Mammary epithelial cell (primary cell): ENCODE data around the gene KXD1.

Experiments
- EZH2 ChIP-seq: IDR thresholded peaks from 2 replicates; pipeline ENCODE4 v1.6.1; 2012; ENCODE audit warnings: low read length, inconsistent platforms, borderline replicate concordance
- TF ChIP-seq, protein P1 (sequence below), 2 donors: IDR thresholded peaks in 1 of 2; conservative IDR thresholded peaks in 1 of 2; 2 replicates each; pipeline ENCODE4 v1.5.1; 2011 to 2012; ENCODE audit warnings: inconsistent platforms in 2 of 2, low read length in 2 of 2, mild to moderate bottlenecking in 2 of 2, control low read depth in 1 of 2, low read depth in 1 of 2; ENCODE audit not compliant: insufficient read depth in 1 of 2; ENCODE audit errors: extremely low read depth in 1 of 2

DNA sequence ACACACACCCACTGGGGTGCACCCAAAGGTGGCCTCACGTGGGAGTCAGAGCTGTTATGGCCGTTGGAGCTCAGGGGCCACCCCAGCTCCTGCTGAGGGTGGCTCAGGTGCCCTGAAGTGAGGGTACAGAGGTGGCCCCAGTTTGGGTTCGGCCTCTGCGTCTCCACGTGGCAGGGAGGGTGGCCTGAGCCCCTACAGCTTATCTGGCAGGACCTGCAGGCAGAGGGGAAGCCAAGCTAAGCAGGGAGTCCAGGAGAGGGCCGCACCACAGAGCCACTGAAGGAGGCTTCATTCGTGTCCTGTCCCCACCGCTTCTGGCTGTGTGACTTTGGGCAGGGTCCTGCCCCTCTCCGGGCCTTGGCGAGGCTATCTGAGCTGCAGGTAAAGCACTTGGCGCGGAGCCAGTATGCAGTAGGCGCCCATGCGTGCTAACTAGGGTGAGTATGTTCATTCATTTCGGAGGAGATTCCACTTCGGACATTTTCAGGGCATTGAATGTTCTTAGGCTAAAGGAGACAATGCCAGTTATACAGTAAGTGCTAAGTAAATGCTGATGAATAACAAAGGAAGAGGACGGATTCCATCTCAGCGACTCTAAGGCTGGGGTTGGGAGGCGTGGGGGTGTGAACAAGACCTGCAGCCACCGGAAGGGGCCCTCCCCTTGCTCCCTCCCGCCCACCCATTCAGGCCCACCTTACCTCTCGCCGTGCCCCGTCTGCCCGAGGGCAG, 35.9 kb downstream of the KXD1 start:
- TF ChIP-seq, protein P1, sequence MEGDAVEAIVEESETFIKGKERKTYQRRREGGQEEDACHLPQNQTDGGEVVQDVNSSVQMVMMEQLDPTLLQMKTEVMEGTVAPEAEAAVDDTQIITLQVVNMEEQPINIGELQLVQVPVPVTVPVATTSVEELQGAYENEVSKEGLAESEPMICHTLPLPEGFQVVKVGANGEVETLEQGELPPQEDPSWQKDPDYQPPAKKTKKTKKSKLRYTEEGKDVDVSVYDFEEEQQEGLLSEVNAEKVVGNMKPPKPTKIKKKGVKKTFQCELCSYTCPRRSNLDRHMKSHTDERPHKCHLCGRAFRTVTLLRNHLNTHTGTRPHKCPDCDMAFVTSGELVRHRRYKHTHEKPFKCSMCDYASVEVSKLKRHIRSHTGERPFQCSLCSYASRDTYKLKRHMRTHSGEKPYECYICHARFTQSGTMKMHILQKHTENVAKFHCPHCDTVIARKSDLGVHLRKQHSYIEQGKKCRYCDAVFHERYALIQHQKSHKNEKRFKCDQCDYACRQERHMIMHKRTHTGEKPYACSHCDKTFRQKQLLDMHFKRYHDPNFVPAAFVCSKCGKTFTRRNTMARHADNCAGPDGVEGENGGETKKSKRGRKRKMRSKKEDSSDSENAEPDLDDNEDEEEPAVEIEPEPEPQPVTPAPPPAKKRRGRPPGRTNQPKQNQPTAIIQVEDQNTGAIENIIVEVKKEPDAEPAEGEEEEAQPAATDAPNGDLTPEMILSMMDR (conservative IDR thresholded peaks at IDR 0.05 in 1 of 2, IDR thresholded peaks at IDR 0.05 in 1 of 2; ENCODE audit: extremely low read depth in 1 of 2, insufficient read depth in 1 of 2, low read depth in 1 of 2, low read length in 2 of 2) = no peak
- TF ChIP-seq EZH2 = no peak
